ENCODE results near the gene DENND10.

GRCh38 chr10:119116326-119116951 lies 12.5 kb downstream of the DENND10 start:
- TF ChIP-seq EZH2 (IDR thresholded peaks at IDR 0.05) (no peak), FOXP2 (optimal IDR thresholded peaks at IDR 0.05; ENCODE audit: control extremely low read depth, extremely low read length, insufficient read depth) (no peak)
